Loucy (cell line): ENCODE measurements around the gene TBC1D2.

Experiments used
- H2AFZ ChIP-seq: fragments of 200-600 bp; sonication (generic); 2 replicates; pipeline ENCODE4 v1.6.0; 2016; ENCODE audit warnings: antibody characterized with exemption, mild to moderate bottlenecking, low read length, moderate library complexity
- H3F3A ChIP-seq: fragments of 200-600 bp; 2 replicates; pipeline ENCODE4 v1.6.0; 2016; ENCODE audit warnings: antibody characterized with exemption, low read depth, mild to moderate bottlenecking
- H3K27me3 ChIP-seq: fragments of 200-600 bp; sonication (generic); 2 replicates; pipeline ENCODE4 v1.6.1; 2014; ENCODE audit warnings: low read length, mild to moderate bottlenecking; ENCODE audit not compliant: insufficient read depth, poor library complexity, severe bottlenecking
- H3K36me3 ChIP-seq: fragments of 200-600 bp; sonication (generic); 2 replicates; pipeline ENCODE4 v1.6.1; 2016; ENCODE audit warnings: low read length; ENCODE audit not compliant: insufficient read depth
- H3K4me1 ChIP-seq: fragments of 200-600 bp; sonication (generic); 2 replicates; pipeline ENCODE4 v1.5.1; 2014; ENCODE audit warnings: low read length, mild to moderate bottlenecking; ENCODE audit not compliant: insufficient read depth, poor library complexity, severe bottlenecking
- H3K4me2 ChIP-seq: fragments of 200-600 bp; sonication (generic); 2 replicates; pipeline ENCODE4 v1.6.0; 2014; ENCODE audit warnings: antibody characterized with exemption, low read length, low read depth, mild to moderate bottlenecking; ENCODE audit not compliant: poor library complexity, severe bottlenecking
- H3K4me3 ChIP-seq: fragments of 200-600 bp; sonication (generic); 2 replicates; pipeline ENCODE4 v1.5.1; 2014; ENCODE audit warnings: low read length, mild to moderate bottlenecking, mixed read lengths; ENCODE audit not compliant: poor library complexity, severe bottlenecking
- H3K79me2 ChIP-seq: fragments of 200-600 bp; sonication (generic); 2 replicates; pipeline ENCODE4 v1.6.1; 2014; ENCODE audit warnings: low read length; ENCODE audit not compliant: insufficient read depth
- H3K9ac ChIP-seq: fragments of 200-600 bp; sonication (generic); 2 replicates; pipeline ENCODE4 v1.6.0; 2014; ENCODE audit warnings: mild to moderate bottlenecking, low read depth, low read length, moderate library complexity; ENCODE audit not compliant: poor library complexity, severe bottlenecking
- H3K9me2 ChIP-seq: fragments of 200-600 bp; sonication (generic); replicated peaks from 2 replicates; pipeline ENCODE4 v1.6.1; 2016; ENCODE audit warnings: low read depth, low read length, mixed read lengths
- H3K9me3 ChIP-seq: fragments of 200-600 bp; sonication (generic); 2 replicates; pipeline ENCODE4 v1.6.1; 2014; ENCODE audit warnings: mild to moderate bottlenecking, antibody characterized with exemption, low read length, low read depth; ENCODE audit not compliant: insufficient read depth
- H4K20me1 ChIP-seq: fragments of 200-600 bp; sonication (generic); 2 replicates; pipeline ENCODE4 v1.6.0; 2014; ENCODE audit warnings: antibody characterized with exemption, low read length, mild to moderate bottlenecking; ENCODE audit not compliant: insufficient read depth, poor library complexity, severe bottlenecking
- EZH2phosphoT487 ChIP-seq: fragments of 200-600 bp; IDR thresholded peaks from 2 replicates; pipeline ENCODE4 v1.6.1; 2018; ENCODE audit warnings: antibody characterized with exemption, mild to moderate bottlenecking, moderate library complexity, borderline replicate concordance
- TF ChIP-seq, protein P1 (sequence below): fragments of 200-600 bp; sonication (generic); conservative IDR thresholded peaks from 2 replicates; pipeline ENCODE4 v1.5.1; 2014; ENCODE audit warnings: mild to moderate bottlenecking, antibody characterized with exemption, low read length

The TBC1D2 gene

DNA sequence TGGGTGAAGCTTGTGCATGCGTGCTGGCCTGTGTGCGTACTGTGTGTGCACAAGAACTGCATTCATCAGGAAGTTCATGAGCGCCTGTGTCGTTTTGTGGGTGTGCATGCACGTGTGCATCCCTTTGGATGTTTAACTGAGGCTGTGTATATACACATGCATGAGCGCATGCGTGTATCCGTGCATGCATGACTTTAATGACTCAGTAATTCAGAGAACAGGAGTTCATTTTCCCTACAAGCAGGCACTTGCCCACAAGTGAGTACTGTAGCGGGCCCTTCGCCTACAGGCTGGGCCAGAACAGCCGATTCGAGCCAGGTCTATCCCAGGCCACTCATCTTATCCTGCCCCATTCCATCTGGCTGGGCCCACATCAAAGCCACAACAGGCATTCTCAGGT is 92.8 kb downstream of the TBC1D2 start:
- Histone ChIP-seq H3K9ac (no peak overlapping the region), H4K20me1 (no peaks in the 10 kb centered on the region), H2AFZ (no peak overlapping the region), H3K79me2 (no peaks in the 10 kb centered on the region), H3K9me3 (no peaks in the 10 kb centered on the region), H3F3A (no peaks in the 10 kb centered on the region), H3K4me3 (no peak overlapping the region), H3K9me2 (no peaks in the 10 kb centered on the region), H3K4me2 (no peak overlapping the region), H3K27me3 (no peaks in the 10 kb centered on the region), H3K36me3 (no peaks in the 10 kb centered on the region), H3K4me1 (no peaks in the 10 kb centered on the region)
- TF ChIP-seq, protein P1, sequence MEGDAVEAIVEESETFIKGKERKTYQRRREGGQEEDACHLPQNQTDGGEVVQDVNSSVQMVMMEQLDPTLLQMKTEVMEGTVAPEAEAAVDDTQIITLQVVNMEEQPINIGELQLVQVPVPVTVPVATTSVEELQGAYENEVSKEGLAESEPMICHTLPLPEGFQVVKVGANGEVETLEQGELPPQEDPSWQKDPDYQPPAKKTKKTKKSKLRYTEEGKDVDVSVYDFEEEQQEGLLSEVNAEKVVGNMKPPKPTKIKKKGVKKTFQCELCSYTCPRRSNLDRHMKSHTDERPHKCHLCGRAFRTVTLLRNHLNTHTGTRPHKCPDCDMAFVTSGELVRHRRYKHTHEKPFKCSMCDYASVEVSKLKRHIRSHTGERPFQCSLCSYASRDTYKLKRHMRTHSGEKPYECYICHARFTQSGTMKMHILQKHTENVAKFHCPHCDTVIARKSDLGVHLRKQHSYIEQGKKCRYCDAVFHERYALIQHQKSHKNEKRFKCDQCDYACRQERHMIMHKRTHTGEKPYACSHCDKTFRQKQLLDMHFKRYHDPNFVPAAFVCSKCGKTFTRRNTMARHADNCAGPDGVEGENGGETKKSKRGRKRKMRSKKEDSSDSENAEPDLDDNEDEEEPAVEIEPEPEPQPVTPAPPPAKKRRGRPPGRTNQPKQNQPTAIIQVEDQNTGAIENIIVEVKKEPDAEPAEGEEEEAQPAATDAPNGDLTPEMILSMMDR: no peak
- no peak for TF ChIP-seq EZH2phosphoT487

DNA sequence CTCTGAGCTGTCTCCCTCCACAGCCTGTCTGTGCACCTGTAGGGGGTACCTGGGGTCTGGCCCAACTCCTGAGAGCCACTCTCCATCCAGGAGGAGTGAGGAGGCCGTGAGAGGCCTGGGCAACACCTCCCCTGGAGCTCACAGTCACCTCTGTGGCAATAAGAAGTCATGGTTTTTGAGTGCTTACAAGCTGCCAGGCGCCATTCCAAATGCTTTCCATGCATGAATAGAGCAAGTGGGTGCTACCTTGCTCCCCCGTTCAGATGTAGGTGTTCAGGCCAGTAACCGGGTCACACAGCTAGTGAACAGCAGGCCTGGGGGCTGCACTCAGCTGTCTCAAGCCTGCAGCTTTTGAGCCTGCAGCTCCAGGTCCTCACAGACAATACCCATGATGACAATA is 93.6 kb downstream of the TBC1D2 start:
- Histone ChIP-seq H4K20me1 (no peaks in the 10 kb centered on the region), H3K4me3 (no peak overlapping the region), H3K36me3 (no peaks in the 10 kb centered on the region), H3F3A (no peaks in the 10 kb centered on the region), H3K9me3 (no peaks in the 10 kb centered on the region), H3K9me2 (no peaks in the 10 kb centered on the region), H3K4me2 (no peak overlapping the region), H3K27me3 (no peaks in the 10 kb centered on the region), H2AFZ (no peak overlapping the region), H3K9ac (no peak overlapping the region), H3K4me1 (no peaks in the 10 kb centered on the region), H3K79me2 (no peaks in the 10 kb centered on the region)
- TF ChIP-seq, protein P1: no peak
- no peak for TF ChIP-seq EZH2phosphoT487

DNA sequence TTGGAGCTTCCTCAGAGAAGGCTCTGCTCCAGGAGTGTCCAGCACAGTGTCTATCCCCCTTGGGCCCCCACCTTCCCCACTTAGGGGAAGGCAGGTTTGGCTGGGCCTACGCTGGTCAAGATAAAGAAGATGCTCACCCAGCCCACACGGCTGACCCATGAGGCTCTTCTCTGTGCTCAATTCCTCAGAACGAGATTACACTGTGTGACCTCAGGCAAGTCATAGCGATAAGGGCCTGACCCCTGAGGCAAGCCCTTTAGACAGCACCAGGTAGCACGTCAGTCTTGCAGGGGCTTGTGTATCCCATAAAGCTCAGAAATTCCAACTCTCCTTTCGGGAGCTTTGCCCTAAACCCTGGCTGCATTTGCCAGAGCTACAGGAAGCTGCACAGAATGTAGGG is 95.7 kb downstream of the TBC1D2 start:
- Histone ChIP-seq H3K4me2 (no peak overlapping the region), H3K9ac (no peak overlapping the region), H3K9me2 (no peaks in the 10 kb centered on the region), H3K4me1 (no peaks in the 10 kb centered on the region), H4K20me1 (no peaks in the 10 kb centered on the region), H3K9me3 (no peaks in the 10 kb centered on the region), H3K79me2 (no peaks in the 10 kb centered on the region), H3K27me3 (no peaks in the 10 kb centered on the region), H3K36me3 (no peaks in the 10 kb centered on the region), H3K4me3 (no peak overlapping the region), H3F3A (no peaks in the 10 kb centered on the region), H2AFZ (no peak overlapping the region)
- TF ChIP-seq, protein P1: no peak
- TF ChIP-seq EZH2phosphoT487: no peak
